Panc1 (cell line): ENCODE results near the gene ARID5B. TPM values are rescaled to one million over a fixed set of nuclear protein-coding genes. Genes with fewer than 3 reads are reported as not detected.
A peak's percentile ranks its signal among the peaks of the same experiment; 100 is the strongest.

ENCODE experiments used
- ATAC-seq: fragments of 200-7000 bp; cut with Tn5 transposase; 2 replicates; pipeline ENCODE4 v1.9.1; 2020; ENCODE audit warnings: mild to moderate bottlenecking, moderate library complexity
- BruUV-seq: library from RNA; stranded (reverse); fragments of 400-500 nt; replicated peaks from 2 replicates; lab custom pipeline; 2021; lab: Mats Ljungman, UMichigan
- CTCF ChIA-PET: fragments of 300-600 bp; sonication (Branson Sonifier 250); formaldehyde crosslinking; loops from one replicate; lab custom pipeline; 2022; ENCODE audit warnings: antibody characterized with exemption; lab: Charles Lee
- POLR2A ChIA-PET: fragments of 300-600 bp; sonication (Branson Sonifier 250); formaldehyde crosslinking; loops from one replicate; lab custom pipeline; 2022; ENCODE audit warnings: antibody characterized with exemption; lab: Charles Lee
- DNase-seq: peaks from one replicate; pipeline ENCODE4 v3.0.0-alpha.2; 2010; ENCODE audit warnings: low read depth, low spot score
- H3K27ac ChIP-seq: 2 replicates; pipeline ENCODE4 v1.5.1; 2011; ENCODE audit warnings: mild to moderate bottlenecking, low read length, inconsistent platforms
- H3K27me3 ChIP-seq: fragments of 200-500 bp; sonication (Bioruptor generic); 2 replicates; pipeline ENCODE4 v1.6.0; 2014; ENCODE audit warnings: low read length, inconsistent platforms; ENCODE audit not compliant: control insufficient read depth, insufficient read depth
- H3K36me3 ChIP-seq: fragments of 200-500 bp; sonication (Bioruptor generic); 2 replicates; pipeline ENCODE4 v1.5.1; 2014; ENCODE audit warnings: inconsistent platforms, mild to moderate bottlenecking, low read length, moderate library complexity; ENCODE audit not compliant: control insufficient read depth, insufficient read depth
- H3K4me1 ChIP-seq: 2 replicates; pipeline ENCODE4 v1.5.1; 2011; ENCODE audit warnings: inconsistent platforms, mild to moderate bottlenecking, low read length, moderate library complexity; ENCODE audit not compliant: control insufficient read depth, insufficient read depth
- H3K4me3 ChIP-seq, 2 experiments: 2 replicates each; pipeline ENCODE4 v1.5.1; 2011 to 2012; ENCODE audit warnings: low read depth in 2 of 2, low read length in 2 of 2, mild to moderate bottlenecking in 2 of 2, inconsistent platforms in 1 of 2, moderate library complexity in 1 of 2
- H3K9me3 ChIP-seq: fragments of 200-500 bp; sonication (Bioruptor generic); 2 replicates; pipeline ENCODE4 v1.5.1; 2014; ENCODE audit warnings: low read depth, mild to moderate bottlenecking, inconsistent platforms, low read length, moderate library complexity; ENCODE audit not compliant: control insufficient read depth, insufficient read depth
- POLR2AphosphoS5 ChIP-seq: IDR thresholded peaks from 2 replicates; pipeline ENCODE4 v1.6.1; 2012; ENCODE audit warnings: mild to moderate bottlenecking, low read depth, low read length, moderate library complexity
- SIN3A ChIP-seq: IDR thresholded peaks from 2 replicates; pipeline ENCODE4 v1.6.1; 2012; ENCODE audit warnings: low read depth, mild to moderate bottlenecking, low read length, moderate library complexity, borderline replicate concordance; ENCODE audit not compliant: insufficient read depth
- TCF7L2 ChIP-seq: IDR thresholded peaks from 2 replicates; pipeline ENCODE4 v1.6.1; 2011; ENCODE audit warnings: mild to moderate bottlenecking, low read depth, low read length, inconsistent platforms
- in situ Hi-C: cut with HindIII; loops from 2 replicates; pipeline ENCODE4 v1.10.0; 2016; ENCODE audit warnings: low sequenced_read_pairs, low pct_unique_long_range_greater_than_20kb
- intact Hi-C: fragments of 100-400 bp; cut with micrococcal nuclease; formaldehyde crosslinking; loops from one replicate; pipeline ENCODE4 v1.10.0; 2022; ENCODE audit not compliant: unreplicated experiment
- total RNA-seq: library from RNA; stranded (reverse); gene quantifications from one replicate; pipeline ENCODE4 v1.2.1, GENCODE V29; 2021; ENCODE audit not compliant: unreplicated experiment
- TF ChIP-seq, protein P1 (sequence below): fragments of 450-650 bp; IDR thresholded peaks from 2 replicates; pipeline ENCODE4 v1.5.1; 2017; ENCODE audit warnings: mild to moderate bottlenecking
- TF ChIP-seq, protein P2 (sequence below), 2 experiments: IDR thresholded peaks; 2 replicates each; pipeline ENCODE4 v1.6.1; 2011 to 2012; ENCODE audit warnings: low read depth in 2 of 2, control low read depth in 1 of 2, low read length in 1 of 2, mild to moderate bottlenecking in 1 of 2, moderate library complexity in 1 of 2; ENCODE audit not compliant: insufficient read depth in 1 of 2

The ARID5B gene
- total RNA-seq, 1 experiment from 2014 or later, result 22.7 TPM

DNA sequence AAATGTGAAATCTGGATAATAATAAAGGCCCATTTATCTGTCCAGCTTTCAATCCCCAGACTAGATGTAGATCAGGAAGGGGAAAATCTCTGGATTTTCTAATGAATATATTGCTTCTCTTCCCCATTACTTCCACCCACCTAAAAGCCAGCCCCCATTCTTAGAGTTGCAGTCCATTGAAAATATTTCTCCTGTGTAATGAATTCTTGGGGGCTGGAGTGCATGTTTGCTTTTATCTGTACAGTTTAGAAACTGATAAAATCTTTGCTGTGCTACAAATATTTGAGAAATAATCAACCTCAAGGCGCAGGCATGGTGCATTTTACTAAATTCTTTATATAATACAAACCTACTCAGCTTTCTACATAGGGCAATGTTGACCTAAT lies 180.8 kb downstream of the ARID5B start:
- ATAC-seq, result no peak
- BruUV-seq, result no TSS peak
- H3K4me1 ChIP-seq, result peaks cover 41% of the 10 kb centered on the region

DNA sequence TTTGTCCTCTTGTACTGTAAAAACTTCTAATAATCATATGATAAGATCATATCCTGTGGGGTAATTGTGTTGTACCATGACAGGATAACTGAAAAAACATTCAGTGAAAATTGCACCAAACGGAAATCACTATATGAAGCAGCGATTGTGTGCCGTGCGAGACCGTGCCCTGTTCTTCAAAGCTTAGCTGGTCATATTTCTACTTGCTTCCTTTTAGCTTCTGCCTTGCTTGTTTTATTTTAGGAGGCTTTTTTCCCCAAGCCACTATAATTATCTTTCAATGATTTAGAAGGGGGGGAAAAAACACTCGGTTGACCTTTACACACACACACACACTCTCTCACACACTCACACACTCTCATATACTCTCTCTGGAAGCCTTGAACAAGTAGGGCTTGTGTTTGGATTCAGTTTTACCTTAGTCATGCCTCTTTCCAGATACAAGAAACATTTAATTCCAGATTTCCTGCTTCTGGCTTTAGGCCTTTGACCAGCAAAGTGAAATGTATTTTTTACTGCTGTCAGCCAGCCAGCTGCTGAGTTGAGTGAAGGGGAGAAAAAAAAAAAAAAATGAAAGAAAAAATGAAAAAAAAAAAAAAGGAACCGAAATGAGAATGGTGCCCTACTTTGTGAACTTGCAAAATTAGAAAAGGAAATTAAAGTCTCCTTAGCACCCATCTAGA lies 181.4 kb downstream of the ARID5B start:
- peaks cover 36% of the 10 kb centered on the region for H3K4me1 ChIP-seq
- CTCF ChIA-PET, result no interaction called here
- TF ChIP-seq, protein P1, sequence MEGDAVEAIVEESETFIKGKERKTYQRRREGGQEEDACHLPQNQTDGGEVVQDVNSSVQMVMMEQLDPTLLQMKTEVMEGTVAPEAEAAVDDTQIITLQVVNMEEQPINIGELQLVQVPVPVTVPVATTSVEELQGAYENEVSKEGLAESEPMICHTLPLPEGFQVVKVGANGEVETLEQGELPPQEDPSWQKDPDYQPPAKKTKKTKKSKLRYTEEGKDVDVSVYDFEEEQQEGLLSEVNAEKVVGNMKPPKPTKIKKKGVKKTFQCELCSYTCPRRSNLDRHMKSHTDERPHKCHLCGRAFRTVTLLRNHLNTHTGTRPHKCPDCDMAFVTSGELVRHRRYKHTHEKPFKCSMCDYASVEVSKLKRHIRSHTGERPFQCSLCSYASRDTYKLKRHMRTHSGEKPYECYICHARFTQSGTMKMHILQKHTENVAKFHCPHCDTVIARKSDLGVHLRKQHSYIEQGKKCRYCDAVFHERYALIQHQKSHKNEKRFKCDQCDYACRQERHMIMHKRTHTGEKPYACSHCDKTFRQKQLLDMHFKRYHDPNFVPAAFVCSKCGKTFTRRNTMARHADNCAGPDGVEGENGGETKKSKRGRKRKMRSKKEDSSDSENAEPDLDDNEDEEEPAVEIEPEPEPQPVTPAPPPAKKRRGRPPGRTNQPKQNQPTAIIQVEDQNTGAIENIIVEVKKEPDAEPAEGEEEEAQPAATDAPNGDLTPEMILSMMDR, result no peak
- no peak for TF ChIP-seq SIN3A
- TF ChIP-seq TCF7L2, result no peak
- no peak for TF ChIP-seq POLR2AphosphoS5
- TF ChIP-seq, protein P2, sequence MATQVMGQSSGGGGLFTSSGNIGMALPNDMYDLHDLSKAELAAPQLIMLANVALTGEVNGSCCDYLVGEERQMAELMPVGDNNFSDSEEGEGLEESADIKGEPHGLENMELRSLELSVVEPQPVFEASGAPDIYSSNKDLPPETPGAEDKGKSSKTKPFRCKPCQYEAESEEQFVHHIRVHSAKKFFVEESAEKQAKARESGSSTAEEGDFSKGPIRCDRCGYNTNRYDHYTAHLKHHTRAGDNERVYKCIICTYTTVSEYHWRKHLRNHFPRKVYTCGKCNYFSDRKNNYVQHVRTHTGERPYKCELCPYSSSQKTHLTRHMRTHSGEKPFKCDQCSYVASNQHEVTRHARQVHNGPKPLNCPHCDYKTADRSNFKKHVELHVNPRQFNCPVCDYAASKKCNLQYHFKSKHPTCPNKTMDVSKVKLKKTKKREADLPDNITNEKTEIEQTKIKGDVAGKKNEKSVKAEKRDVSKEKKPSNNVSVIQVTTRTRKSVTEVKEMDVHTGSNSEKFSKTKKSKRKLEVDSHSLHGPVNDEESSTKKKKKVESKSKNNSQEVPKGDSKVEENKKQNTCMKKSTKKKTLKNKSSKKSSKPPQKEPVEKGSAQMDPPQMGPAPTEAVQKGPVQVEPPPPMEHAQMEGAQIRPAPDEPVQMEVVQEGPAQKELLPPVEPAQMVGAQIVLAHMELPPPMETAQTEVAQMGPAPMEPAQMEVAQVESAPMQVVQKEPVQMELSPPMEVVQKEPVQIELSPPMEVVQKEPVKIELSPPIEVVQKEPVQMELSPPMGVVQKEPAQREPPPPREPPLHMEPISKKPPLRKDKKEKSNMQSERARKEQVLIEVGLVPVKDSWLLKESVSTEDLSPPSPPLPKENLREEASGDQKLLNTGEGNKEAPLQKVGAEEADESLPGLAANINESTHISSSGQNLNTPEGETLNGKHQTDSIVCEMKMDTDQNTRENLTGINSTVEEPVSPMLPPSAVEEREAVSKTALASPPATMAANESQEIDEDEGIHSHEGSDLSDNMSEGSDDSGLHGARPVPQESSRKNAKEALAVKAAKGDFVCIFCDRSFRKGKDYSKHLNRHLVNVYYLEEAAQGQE (IDR thresholded peaks at IDR 0.05; ENCODE audit: insufficient read depth in 1 of 2, low read depth in 2 of 2, low read length in 1 of 2), result no peak
- H3K9me3 ChIP-seq, result no peaks in the 10 kb centered on the region
- H3K27me3 ChIP-seq, result no peaks in the 10 kb centered on the region
- ATAC-seq (peak; percentile 59), DNase-seq (no peak)
- H3K36me3 ChIP-seq, result peaks cover 7% of the 10 kb centered on the region
- in situ Hi-C loops, result no loop called here
- no TSS peak for BruUV-seq
- H3K27ac ChIP-seq, result peak overlapping the region; percentile 84
- POLR2A ChIA-PET, result interaction anchor here (0.6 kb wide), 2 partner anchors 40 to 426 kb away, joined by 3 to 4 read pairs; no protein-coding TSS in a partner anchor
- no peak overlapping the region for H3K4me3 ChIP-seq
- intact Hi-C loops, result no loop called here

More for the DNA sequence above, 180.8 kb downstream of the ARID5B start:
- POLR2A ChIA-PET, result interaction anchor here (0.5 to 0.6 kb wide), 2 partner anchors 426 to 638 kb away, joined by 4 read pairs; no protein-coding TSS in a partner anchor
- no peaks in the 10 kb centered on the region for H3K9me3 ChIP-seq
- peak overlapping the region; percentile 84 for H3K27ac ChIP-seq
- intact Hi-C loops, result no loop called here
- no peak overlapping the region for H3K4me3 ChIP-seq
- peaks cover 5% of the 10 kb centered on the region for H3K36me3 ChIP-seq
- CTCF ChIA-PET, result no interaction called here
- no peak for DNase-seq
- no peaks in the 10 kb centered on the region for H3K27me3 ChIP-seq
- in situ Hi-C loops, result no loop called here
- TF ChIP-seq, protein P1, result no peak
- TF ChIP-seq TCF7L2 (no peak), SIN3A (no peak), POLR2AphosphoS5 (no peak)
- TF ChIP-seq, protein P2 (IDR thresholded peaks at IDR 0.05; ENCODE audit: insufficient read depth in 1 of 2, low read depth in 2 of 2, low read length in 1 of 2), result no peak
